HL-60 (cell line): ENCODE results near the gene LRP5.

ENCODE experiments used
- DNase-seq, 2 experiments: peaks; one replicate each; pipeline ENCODE4 v3.0.0-alpha.2; 2010 to 2020; ENCODE audit warnings: low read depth in 1 of 2, low spot score in 1 of 2
- H3K27ac ChIP-seq: fragments of 250-450 bp; sonication (Bioruptor Pico); replicated peaks from 2 replicates; pipeline ENCODE4 v1.5.1; 2020; ENCODE audit warnings: mild to moderate bottlenecking, moderate library complexity
- H3K27me3 ChIP-seq: fragments of 250-450 bp; sonication (Bioruptor Pico); 2 replicates; pipeline ENCODE4 v1.5.1; 2021; ENCODE audit warnings: mild to moderate bottlenecking, moderate library complexity; ENCODE audit not compliant: insufficient read depth, poor library complexity, severe bottlenecking
- H3K4me3 ChIP-seq: replicated peaks from 2 replicates; pipeline ENCODE4 v1.5.1; 2011; ENCODE audit warnings: mild to moderate bottlenecking, control low read depth, low read length; ENCODE audit not compliant: insufficient read depth
- CTCF ChIP-seq: IDR thresholded peaks from one replicate; pipeline ENCODE4 v1.5.1; 2011; ENCODE audit warnings: low read length, control low read depth, inconsistent platforms; ENCODE audit not compliant: insufficient read depth
- GABPA ChIP-seq: IDR thresholded peaks from 2 replicates; pipeline ENCODE4 v1.6.1; 2012; ENCODE audit warnings: low read depth
- POLR2AphosphoS5 ChIP-seq: IDR thresholded peaks from 2 replicates; pipeline ENCODE4 v1.6.1; 2012; ENCODE audit warnings: low read depth
- REST ChIP-seq: IDR thresholded peaks from 2 replicates; pipeline ENCODE4 v1.6.1; 2012; ENCODE audit warnings: low read depth; ENCODE audit not compliant: insufficient replicate concordance
- SPI1 ChIP-seq: IDR thresholded peaks from 2 replicates; pipeline ENCODE4 v1.6.1; 2012; ENCODE audit warnings: low read depth, mild to moderate bottlenecking, borderline replicate concordance

The LRP5 gene

GRCh38 chr11:68379206-68379605 lies 66.8 kb downstream of the LRP5 start:
- Histone ChIP-seq H3K27ac (no peak overlapping the region), H3K4me3 (no peak overlapping the region), H3K27me3 (no peaks in the 10 kb centered on the region)
- TF ChIP-seq CTCF (no peak), GABPA (no peak), REST (no peak), SPI1 (no peak), POLR2AphosphoS5 (no peak)
- no peak for DNase-seq

- Histone ChIP-seq H3K27me3 (no peaks in the 10 kb centered on the region), H3K4me3 (no peak overlapping the region), H3K27ac (no peak overlapping the region)
- DNase-seq: no peak
- TF ChIP-seq CTCF: no peak
- TF ChIP-seq REST: no peak
- no peak for TF ChIP-seq GABPA
- no peak for TF ChIP-seq SPI1
- TF ChIP-seq POLR2AphosphoS5: no peak
Measured at GRCh38 chr11:68380786-68381622, 68.6 kb downstream of the LRP5 start.

- Histone ChIP-seq H3K4me3 (no peak overlapping the region), H3K27ac (no peak overlapping the region), H3K27me3 (no peaks in the 10 kb centered on the region)
- no peak for DNase-seq
- TF ChIP-seq SPI1: no peak
Measured at GRCh38 chr11:68381716-68382115, 69.3 kb downstream of the LRP5 start.

GRCh38 chr11:68382358-68382998 lies 70.1 kb downstream of the LRP5 start:
- no peak for TF ChIP-seq SPI1
- TF ChIP-seq REST: no peak
- no peak for TF ChIP-seq CTCF
- no peak for TF ChIP-seq POLR2AphosphoS5
- TF ChIP-seq GABPA: no peak
- H3K27ac ChIP-seq: no peak overlapping the region
- no peak for DNase-seq

More at GRCh38 chr11:68382358-68382998, 70.1 kb downstream of the LRP5 start:
- Histone ChIP-seq H3K27me3 (no peaks in the 10 kb centered on the region), H3K4me3 (no peak overlapping the region)
